ENCODE measurements around the gene SERTAD2. TPM values are rescaled to one million over a fixed set of nuclear protein-coding genes. Genes with fewer than 3 reads are reported as not detected.

SERTAD2 gene
- total RNA-seq, 1 donor, result 7.8 TPM

DNA sequence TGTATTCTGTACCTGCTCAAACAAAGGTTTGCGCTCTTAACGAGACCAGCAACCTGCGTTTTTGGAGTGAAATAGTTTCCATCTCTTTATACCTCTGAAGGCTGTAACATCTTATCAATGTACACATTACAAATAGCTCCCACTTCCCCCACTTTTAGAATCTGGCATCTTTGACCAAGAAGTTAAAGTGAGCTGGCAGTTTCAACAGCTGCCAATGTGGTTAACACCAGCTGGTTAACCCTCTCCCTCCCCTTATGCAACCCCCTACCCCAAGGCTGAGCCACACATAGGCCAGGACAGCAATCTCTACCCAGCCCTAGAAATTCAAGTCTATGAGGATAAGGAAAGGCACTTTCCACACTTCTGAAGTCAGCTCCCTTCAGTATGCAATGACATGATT, 2.2 kb upstream of the SERTAD2 start:
- no peak for DNase-seq (ENCODE audit: low read depth)
- TF ChIP-seq CTCF (IDR thresholded peaks at IDR 0.05; ENCODE audit: insufficient read depth, low read depth, low read length), result no peak

GRCh38 chr2:64655018-64655664, 1.4 kb upstream of the SERTAD2 start:
- DNase-seq (ENCODE audit: low read depth), result no peak
- TF ChIP-seq CTCF (IDR thresholded peaks at IDR 0.05; ENCODE audit: insufficient read depth, low read depth, low read length), result peak; percentile 25
- peak overlapping the region; percentile 78 for H3K4me3 ChIP-seq (ENCODE audit: low read depth, low read length)

More for the DNA sequence above, 2.2 kb upstream of the SERTAD2 start:
- H3K4me3 ChIP-seq (ENCODE audit: low read depth, low read length), result no peak overlapping the region

DNA sequence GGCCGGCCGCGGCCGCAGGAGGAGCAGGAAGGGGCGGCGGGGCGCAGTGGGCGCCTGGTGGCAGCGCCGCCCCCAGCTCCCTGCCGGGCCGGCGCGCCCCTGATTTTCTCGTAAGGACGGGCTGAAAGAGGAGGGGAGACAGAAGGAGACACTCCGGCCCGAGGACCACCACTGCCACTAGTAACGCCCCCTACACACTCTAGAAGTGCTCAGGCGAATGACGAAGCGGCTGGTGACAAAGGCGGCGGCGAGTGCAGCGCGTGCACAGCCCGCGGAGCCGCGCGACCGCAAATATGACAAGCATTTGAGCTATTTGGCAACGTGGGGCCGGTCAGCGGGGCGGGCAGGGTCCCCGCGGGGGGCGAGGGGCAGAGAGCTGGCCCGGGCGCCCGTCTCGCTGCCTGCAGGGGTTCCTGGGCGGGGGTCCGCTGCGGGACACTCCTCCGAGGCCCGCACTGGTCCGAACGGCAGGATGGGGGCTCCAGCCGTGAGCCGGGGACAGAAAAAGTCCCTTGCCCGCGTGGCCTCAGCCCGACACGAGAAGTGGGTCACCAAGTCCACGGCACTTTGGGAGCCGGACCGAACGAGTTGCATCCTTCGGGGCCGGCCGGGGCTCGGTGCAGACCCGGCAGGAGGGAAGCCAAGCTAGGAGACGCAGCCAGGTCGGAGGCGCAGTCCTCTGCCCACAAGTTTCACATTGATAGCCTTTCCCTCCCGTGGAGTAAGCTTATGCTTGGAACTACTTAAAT, 524 bp upstream of the SERTAD2 start:
- H3K4me3 ChIP-seq (ENCODE audit: low read depth, low read length), result peak overlapping the region; percentile 78
- TF ChIP-seq CTCF (IDR thresholded peaks at IDR 0.05; ENCODE audit: insufficient read depth, low read depth, low read length), result no peak
- peak; percentile 61 for DNase-seq (ENCODE audit: low read depth)

DNA sequence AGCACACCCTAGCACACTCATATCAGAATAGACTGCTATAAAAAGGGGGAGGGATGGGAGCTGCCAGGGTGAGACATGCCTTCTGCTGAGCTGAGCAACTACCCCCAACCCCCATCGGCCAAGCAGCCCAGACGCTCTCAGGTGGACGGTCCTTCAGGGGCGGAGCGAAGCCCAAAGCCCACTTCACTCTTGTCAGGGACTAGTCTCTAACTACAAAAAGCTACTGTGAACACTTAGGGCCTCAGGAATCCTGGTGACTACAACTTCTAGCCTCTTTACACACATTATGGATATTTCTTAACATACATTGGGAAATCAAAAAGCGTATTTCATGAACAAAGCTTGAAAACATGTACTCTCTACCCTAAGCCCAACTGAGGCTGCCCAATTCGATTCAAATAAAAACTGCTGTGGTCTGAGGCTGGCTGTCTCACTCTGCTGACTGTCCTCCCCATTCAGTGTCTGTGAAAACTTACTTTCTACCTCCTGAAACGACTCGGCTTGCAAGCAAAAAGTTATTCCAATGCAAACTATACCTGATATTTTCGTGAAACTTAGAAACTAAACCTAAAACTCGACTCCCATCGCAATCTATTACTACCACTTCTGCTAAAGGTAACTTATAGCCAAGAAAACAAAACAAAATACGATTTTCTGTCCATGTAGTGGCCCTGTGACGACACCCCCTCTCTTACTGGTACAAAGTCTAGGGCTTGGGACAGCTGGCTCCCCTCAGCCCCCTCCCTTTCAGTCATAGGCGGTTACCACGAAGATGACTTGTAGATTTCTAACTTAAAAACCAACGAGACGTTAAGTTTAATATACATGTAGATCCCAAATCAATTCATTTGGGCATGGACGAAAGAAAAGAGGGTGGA, 1.2 kb downstream of the SERTAD2 start:
- peak; percentile 72 for DNase-seq (ENCODE audit: low read depth)
- TF ChIP-seq CTCF (IDR thresholded peaks at IDR 0.05; ENCODE audit: insufficient read depth, low read depth, low read length), result no peak
- H3K4me3 ChIP-seq (ENCODE audit: low read depth, low read length), result peak overlapping the region; percentile 84

DNA sequence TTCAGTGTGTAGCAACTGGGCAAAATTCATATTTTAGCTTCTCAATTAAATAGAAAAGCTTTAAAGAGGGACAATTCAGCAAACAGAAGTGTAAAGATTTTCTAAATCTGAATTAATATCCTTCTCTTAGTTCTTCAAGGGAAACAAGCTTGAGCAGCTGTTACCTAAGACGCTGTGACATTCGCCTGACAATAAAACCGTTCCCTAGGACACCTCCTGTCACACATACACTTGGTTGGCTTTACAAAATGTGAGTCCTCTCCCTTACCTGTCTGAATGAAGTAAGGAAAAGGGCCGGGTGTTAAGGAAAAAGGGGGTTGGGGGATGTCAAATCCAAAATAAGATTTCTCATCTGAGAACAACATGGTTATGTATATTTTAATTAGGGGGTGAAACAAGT, 2.1 kb downstream of the SERTAD2 start:
- no peak overlapping the region for H3K4me3 ChIP-seq (ENCODE audit: low read depth, low read length)
- no peak for TF ChIP-seq CTCF (IDR thresholded peaks at IDR 0.05; ENCODE audit: insufficient read depth, low read depth, low read length)
- DNase-seq (ENCODE audit: low read depth), result no peak

DNA sequence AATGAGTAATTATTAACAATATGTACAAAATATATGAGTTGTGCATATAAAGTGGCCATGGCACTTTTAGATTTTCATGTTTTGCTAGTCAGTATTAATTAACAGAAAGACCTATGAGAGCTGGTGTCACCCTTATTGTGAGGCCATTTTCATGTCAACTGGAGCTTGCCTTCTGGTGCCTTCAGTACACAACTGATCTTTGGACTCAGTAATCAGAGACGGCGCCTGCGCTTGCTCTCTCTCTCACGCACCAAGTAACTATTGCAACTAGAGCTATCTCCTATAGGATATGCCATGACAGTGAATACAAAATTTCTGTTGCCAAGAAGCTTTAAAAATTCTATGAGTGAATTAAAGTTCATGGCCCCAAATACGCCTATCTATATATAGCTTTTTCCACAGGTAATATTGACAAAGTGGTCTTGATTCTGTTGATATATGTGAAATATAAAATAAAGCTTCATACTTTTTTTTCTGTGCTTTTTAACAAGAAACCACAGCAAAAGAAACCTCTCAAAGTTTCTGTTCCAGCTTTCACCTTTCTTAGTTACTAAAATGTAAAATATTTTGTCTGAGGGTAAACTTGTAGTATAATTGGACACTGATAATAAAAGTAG, 2.9 kb downstream of the SERTAD2 start:
- H3K4me3 ChIP-seq (ENCODE audit: low read depth, low read length), result no peak overlapping the region
- no peak for DNase-seq (ENCODE audit: low read depth)
- TF ChIP-seq CTCF (IDR thresholded peaks at IDR 0.05; ENCODE audit: insufficient read depth, low read depth, low read length), result no peak
